GM12878 (cell line): ENCODE results near the gene ZNF165. TPM values are rescaled to one million over a fixed set of nuclear protein-coding genes. Genes with fewer than 3 reads are reported as not detected.
"Not testable (repeated sequence)": the region's sequence is repeated elsewhere in the genome, so short reads cannot be mapped to it uniquely, and the experiment has no call there.

Source experiments
- ATAC-seq: fragments of 200-7000 bp; cut with Tn5 transposase; 3 replicates; pipeline ENCODE4 v1.9.1; 2020; ENCODE audit warnings: mild to moderate bottlenecking, moderate library complexity
- Bru-seq: library from RNA; stranded (reverse); fragments of 400-500 nt; gene quantifications from one replicate; lab custom pipeline; 2021; lab: Mats Ljungman, UMichigan
- BruChase-seq, 2 experiments: library from RNA; stranded (reverse); fragments of 400-500 nt; gene quantifications; one replicate each; lab custom pipeline; 2021; lab: Mats Ljungman, UMichigan
- BruUV-seq: library from RNA; stranded (reverse); fragments of 400-500 nt; replicated peaks from 2 replicates; lab custom pipeline; 2021; lab: Mats Ljungman, UMichigan
- CTCF ChIA-PET: fragments of 300-600 bp; sonication (Branson Sonifier 250); formaldehyde crosslinking; extraction: SDS; loops from one replicate; lab custom pipeline; 2021; ENCODE audit warnings: inconsistent platforms; lab: Yijun Ruan, JAX
- POLR2A ChIA-PET: fragments of 350-600 bp; formaldehyde crosslinking; extraction: SDS; loops from one replicate; lab custom pipeline; 2021; ENCODE audit warnings: inconsistent platforms; lab: Charles Lee
- RAD21 ChIA-PET: fragments of 300-600 bp; sonication (Branson Sonifier 250); formaldehyde crosslinking; loops from one replicate; lab custom pipeline; 2023; ENCODE audit warnings: antibody characterized with exemption; ENCODE audit not compliant: unreplicated experiment; lab: Charles Lee
- SMC1A ChIA-PET: fragments of 300-600 bp; sonication (Branson Sonifier 250); formaldehyde crosslinking; loops from one replicate; lab custom pipeline; 2023; ENCODE audit not compliant: unreplicated experiment, uncharacterized antibody; lab: Charles Lee
- DNase-seq: peaks from one replicate; pipeline ENCODE4 v3.0.0-alpha.2; 2011; ENCODE audit warnings: low read depth, low spot score
- FAIRE-seq: peaks from 3 replicates; lab custom pipeline; 2011; peaks lifted over from hg19 to GRCh38; lab: Jason Lieb, UNC
- H2AFZ ChIP-seq: 2 replicates; pipeline ENCODE4 v1.6.0; 2011; ENCODE audit warnings: low read depth, low read length, control low read depth; ENCODE audit not compliant: control insufficient read depth
- H3K27ac ChIP-seq: 2 replicates; pipeline ENCODE4 v1.5.1; 2011; ENCODE audit warnings: control low read depth; ENCODE audit not compliant: control insufficient read depth, insufficient read depth
- H3K27me3 ChIP-seq, 2 experiments: replicated peaks in 1 of 2; 2 replicates each; pipeline versions ENCODE4 v1.6.0 to v1.6.1; 2011; ENCODE audit warnings: low read length in 1 of 2; ENCODE audit not compliant: control insufficient read depth in 2 of 2, insufficient read depth in 2 of 2
- H3K36me3 ChIP-seq, 2 experiments: 2 replicates each; pipeline ENCODE4 v1.5.1; 2011; ENCODE audit warnings: low read length in 1 of 2; ENCODE audit not compliant: control insufficient read depth in 2 of 2, insufficient read depth in 2 of 2
- H3K4me1 ChIP-seq: 2 replicates; pipeline ENCODE4 v1.6.1; 2011; ENCODE audit warnings: mild to moderate bottlenecking, low read length, moderate library complexity, mixed read lengths; ENCODE audit not compliant: control insufficient read depth, insufficient read depth
- H3K4me2 ChIP-seq: 2 replicates; pipeline ENCODE4 v1.6.0; 2011; ENCODE audit warnings: control low read depth; ENCODE audit not compliant: control insufficient read depth, insufficient read depth
- H3K4me3 ChIP-seq: fragments of 200-600 bp; sonication (generic); 2 replicates; pipeline ENCODE4 v1.5.1; 2016
- H3K79me2 ChIP-seq: 2 replicates; pipeline ENCODE4 v1.6.0; 2011; ENCODE audit warnings: low read length; ENCODE audit not compliant: control insufficient read depth, insufficient read depth
- H3K9ac ChIP-seq: 2 replicates; pipeline ENCODE4 v1.8.0; 2011; ENCODE audit warnings: low read length, control low read depth, mixed read lengths; ENCODE audit not compliant: control insufficient read depth, insufficient read depth
- H3K9me3 ChIP-seq: replicated peaks from 3 replicates; pipeline ENCODE4 v1.5.1; 2011; ENCODE audit warnings: mild to moderate bottlenecking, low read length; ENCODE audit not compliant: control insufficient read depth, insufficient read depth
- H4K20me1 ChIP-seq: 2 replicates; pipeline ENCODE4 v1.6.0; 2011; ENCODE audit not compliant: control insufficient read depth, insufficient read depth
- BCL11A ChIP-seq: IDR thresholded peaks from 2 replicates; pipeline ENCODE4 v1.6.1; 2011; ENCODE audit warnings: low read depth, low read length
- BCLAF1 ChIP-seq: fragments of 450-650 bp; IDR thresholded peaks from 2 replicates; pipeline ENCODE4 v1.6.1; 2017; ENCODE audit warnings: antibody characterized with exemption, mild to moderate bottlenecking, moderate library complexity
- CBX3 ChIP-seq: fragments of 200-600 bp; sonication (generic); IDR thresholded peaks from 2 replicates; pipeline ENCODE4 v1.6.1; 2016; ENCODE audit warnings: low read depth, borderline replicate concordance
- EED ChIP-seq: sonication (generic); IDR thresholded peaks from 2 replicates; pipeline ENCODE4 v1.6.1; 2016; ENCODE audit warnings: antibody characterized with exemption, low read depth
- EGR1 ChIP-seq, 2 experiments: IDR thresholded peaks; 1 replicate in 1 of 2; 2 replicates in 1 of 2; pipeline ENCODE4 v1.6.1; 2011 to 2012; ENCODE audit warnings: low read depth in 2 of 2, low read length in 2 of 2, borderline replicate concordance in 1 of 2, mild to moderate bottlenecking in 1 of 2, moderate library complexity in 1 of 2
- MTA3 ChIP-seq: IDR thresholded peaks from 2 replicates; pipeline ENCODE4 v1.6.1; 2012; ENCODE audit warnings: low read length, inconsistent platforms, borderline replicate concordance
- NR2C1 ChIP-seq: fragments of 450-650 bp; IDR thresholded peaks from 2 replicates; pipeline ENCODE4 v1.6.1; 2017; ENCODE audit warnings: antibody characterized with exemption, mild to moderate bottlenecking, moderate library complexity
- SMARCA5 ChIP-seq: fragments of 450-650 bp; IDR thresholded peaks from 2 replicates; pipeline ENCODE4 v1.6.1; 2017; ENCODE audit warnings: mild to moderate bottlenecking
- SREBF2 ChIP-seq: IDR thresholded peaks from 2 replicates; pipeline ENCODE4 v1.6.1; 2012; ENCODE audit warnings: mild to moderate bottlenecking, low read length
- SUZ12 ChIP-seq: fragments of 200-600 bp; sonication (generic); IDR thresholded peaks from one replicate; pipeline ENCODE4 v1.6.1; 2018; ENCODE audit warnings: antibody characterized with exemption, mild to moderate bottlenecking; ENCODE audit not compliant: unreplicated experiment
- WGBS: methylation state at CpG from one replicate; pipeline ENCODE4 v1.1.6; 2016; ENCODE audit warnings: low lambda C conversion rate; ENCODE audit not compliant: insufficient replicate concordance, insufficient coverage; ENCODE audit errors: missing lambda C conversion rate; 5-methylcytosine and 5-hydroxymethylcytosine counted together
- in situ Hi-C: fragments of 300-500 bp; cut with MboI; formaldehyde crosslinking; loops from 9 replicates; pipeline ENCODE4 v1.14.3; 2018; ENCODE audit warnings: mixed read lengths
- intact Hi-C: fragments of 100-400 bp; cut with micrococcal nuclease; formaldehyde crosslinking; loops from one replicate; pipeline ENCODE4 v1.14.2; 2022; ENCODE audit not compliant: unreplicated experiment
- long read RNA-seq, 2 experiments: library from polyadenylated mRNA; unstranded; transcript quantifications; one replicate each; pipeline ENCODE4 v2.0.0, GENCODE V29; 2019 to 2020
- polyA minus RNA-seq, 3 experiments: library from RNA; depleted of rRNA, polyadenylated mRNA; stranded (reverse); fragments of >200 nt; gene quantifications; 2 replicates each; pipeline ENCODE4 v1.2.3, GENCODE V29; 2011
- polyA plus RNA-seq, 11 experiments: library from polyadenylated mRNA; depleted of rRNA in 4 of 11; unstranded in 6 of 11; stranded (reverse) in 5 of 11; fragments of >200 nt; fragmentation: Nextera tagmentation in 4 of 11; fragmentation: Illumina TruSeq in 1 of 11; extraction: Ambion mirVana in 4 of 11; extraction: Trizol in 1 of 11; gene quantifications; 1 replicate in 1 of 11; 2 replicates in 10 of 11; pipeline versions ENCODE4 v1.2.1 to v1.2.3, GENCODE V29; 2011 to 2016; ENCODE audit warnings: inconsistent platforms in 2 of 11, missing spikeins in 2 of 11, low read depth in 1 of 11
- total RNA-seq, 4 experiments: library from RNA; depleted of rRNA in 3 of 4; stranded (reverse); fragments of >200 nt in 3 of 4; fragmentation: Illumina TruSeq in 1 of 4; extraction: Trizol in 1 of 4; gene quantifications; 2 replicates each; pipeline versions ENCODE4 v1.2.1 to v1.2.3, GENCODE V29; 2013 to 2021

ZNF165 gene
- 5.4 and 5.5 TPM in 2 replicates for total RNA-seq (2013; cell fraction: nucleolus; rRNA removed)
- total RNA-seq (2014; rRNA removed) (1.9 and 2.3 TPM in 2 replicates), total RNA-seq (2014; rRNA removed; fragmentation: Illumina TruSeq; extraction: Trizol) (3.2 and 3.3 TPM in 2 replicates), total RNA-seq (2021) (2.5 and 2.6 TPM in 2 replicates), polyA plus RNA-seq (2011; rRNA removed) (1.1 and 1.5 TPM in 2 replicates), polyA plus RNA-seq (2014; fragmentation: Illumina TruSeq; extraction: Trizol) (2.1 and 2.8 TPM in 2 replicates), polyA plus RNA-seq (2014; fragmentation: Nextera tagmentation; extraction: Ambion mirVana) (1 to 10 TPM; 3.6 to 4.5 TPM), polyA plus RNA-seq (2014; rRNA removed) (1.4 and 1.7 TPM in 2 replicates), polyA plus RNA-seq (2016; fragmentation: Nextera tagmentation; extraction: Ambion mirVana) (1 to 10 TPM; 4.2 to 5.0 TPM), polyA minus RNA-seq (2011; rRNA and poly(A)+ RNA removed) (1.2 and 2.4 TPM in 2 replicates), Bru-seq, nascent RNA (percentile 71 among the genes with signal in this experiment), BruChase-seq, experiment 1, labeled RNA remaining after a 6-hour chase (percentile 47 among the genes with signal in this experiment), BruChase-seq, experiment 2, labeled RNA remaining after a 2-hour chase (percentile 56 among the genes with signal in this experiment)
- polyA plus RNA-seq (2011; ENCODE audit: low read depth) = 1.5 TPM
- 0.69 and 0.72 TPM in 2 replicates for polyA plus RNA-seq (2011; cell fraction: cytosol; rRNA removed)
- polyA plus RNA-seq (2011; cell fraction: nucleus; rRNA removed) = 0.83 and 0.97 TPM in 2 replicates
- 1.7 TPM in 2 replicates for polyA plus RNA-seq (2012)
- 0.42 and 0.67 TPM in 2 replicates for polyA minus RNA-seq (2011; cell fraction: cytosol; rRNA and poly(A)+ RNA removed)
- 1.7 and 2.1 TPM in 2 replicates for polyA minus RNA-seq (2011; cell fraction: nucleus; rRNA and poly(A)+ RNA removed)
- long read RNA-seq, experiment 1, partial matches to known transcripts = 0 of 3 reads
- long read RNA-seq, experiment 1, other reads (novel, unspliced or antisense) = 3 of 3 reads
- long read RNA-seq, experiment 2, partial matches to known transcripts = 1 of 15 reads
- long read RNA-seq, experiment 2, other reads (novel, unspliced or antisense) = 14 of 15 reads

DNA sequence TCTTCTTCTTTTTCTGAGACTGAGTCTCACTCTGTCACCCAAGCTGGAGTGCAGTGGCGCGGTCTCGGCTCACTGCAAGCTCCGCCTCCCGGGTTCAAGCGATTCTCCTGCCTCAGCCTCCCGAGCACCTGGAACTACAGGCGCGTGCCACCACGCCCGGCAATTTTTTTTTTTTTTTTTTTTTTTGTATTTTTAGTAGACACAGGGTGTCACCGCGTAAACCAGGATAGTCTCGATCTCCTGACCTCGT, at the start of gene ZNF165:
Gene ZNF165 (plus strand): TSS at position 188 of the 250 bp plus-strand sequence. CDS start 4,913 bp downstream, outside the sequence.
- H3K27me3 ChIP-seq, H4K20me1 ChIP-seq, H3K79me2 ChIP-seq, DNase-seq, SMC1A ChIA-PET, H3K9me3 ChIP-seq, H3K4me1 ChIP-seq, RAD21 ChIA-PET, FAIRE-seq, H3K36me3 ChIP-seq: not testable (repeated sequence)
- in situ Hi-C loops = loop anchor here (25.0 kb wide), 1 partner anchor 1418 kb away; the partner anchor contains the start of gene ZNF322
- ATAC-seq = peak; percentile 43
- intact Hi-C loops = loop anchor here (2.0 kb wide), 3 partner anchors 24 to 178 kb away; no protein-coding TSS in a partner anchor
- Histone ChIP-seq H3K4me3 (peak within 1 kb of the TSS; percentile 79), H3K27ac (peak within 1 kb of the TSS; percentile 94), H3K9ac (peak within 1 kb of the TSS; percentile 87), H3K4me2 (peak within 1 kb of the TSS; percentile 91), H2AFZ (peak within 1 kb of the TSS; percentile 100)
- CTCF ChIA-PET = interaction anchor here (1.5 kb wide), 1 partner anchor 276 kb away, joined by 5 read pairs; no protein-coding TSS in a partner anchor
- POLR2A ChIA-PET = interaction anchor here (0.6 to 1.5 kb wide), 3 partner anchors 56 to 408 kb away, joined by 3 to 5 read pairs (median 3); no protein-coding TSS in a partner anchor
- TSS peak; percentile 73 for BruUV-seq
- WGBS = 0% methylated on average over 8 of the region's 15 CpGs

DNA sequence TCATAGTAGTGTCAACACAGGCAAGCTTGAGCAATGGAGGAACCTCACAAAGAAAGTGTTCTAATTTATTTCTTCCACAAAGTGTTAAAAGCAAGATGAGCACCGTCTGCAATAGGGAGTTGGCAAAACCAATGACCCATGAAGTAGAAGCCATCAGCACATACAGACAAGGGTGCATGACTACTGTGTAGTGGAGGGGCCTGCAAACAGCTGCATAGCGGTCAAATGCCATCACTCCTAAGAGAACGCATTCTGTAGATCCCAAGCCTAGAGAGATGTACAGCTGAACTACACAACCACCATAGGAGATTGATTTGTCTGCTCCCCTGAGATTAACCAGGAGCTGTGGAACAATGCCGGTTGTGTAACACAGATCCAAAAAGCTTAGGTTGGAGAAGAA, 26.8 kb upstream of the ZNF165 start:
- 71% methylated on average over 4 of the region's 4 CpGs for WGBS
- intact Hi-C loops (no loop called here), in situ Hi-C loops (no loop called here)
- no peaks in the 10 kb centered on the region for H3K27me3 ChIP-seq
- no peaks in the 10 kb centered on the region for H3K9me3 ChIP-seq
- H3K36me3 ChIP-seq = no peaks in the 10 kb centered on the region
- H3K9ac ChIP-seq = no peak overlapping the region
- no peak for DNase-seq
- no TSS peak for BruUV-seq
- no peaks in the 10 kb centered on the region for H3K79me2 ChIP-seq
- CTCF ChIA-PET = no interaction called here
- POLR2A ChIA-PET = no interaction called here
- H3K4me2 ChIP-seq = no peak overlapping the region
- H4K20me1 ChIP-seq = no peaks in the 10 kb centered on the region
- RAD21 ChIA-PET = no interaction called here
- ATAC-seq = no peak
- no peak for FAIRE-seq
- SMC1A ChIA-PET = no interaction called here
- no peak overlapping the region for H3K4me3 ChIP-seq
- H3K27ac ChIP-seq = no peak overlapping the region
- no peaks in the 10 kb centered on the region for H3K4me1 ChIP-seq
- H2AFZ ChIP-seq = no peak overlapping the region
- TF ChIP-seq BCLAF1 (no peak), SREBF2 (no peak), EGR1 (IDR thresholded peaks at IDR 0.05; ENCODE audit: borderline replicate concordance in 1 of 2, low read depth in 2 of 2, low read length in 2 of 2) (no peak), CBX3 (no peak), BCL11A (no peak), EED (no peak), SMARCA5 (no peak), SUZ12 (no peak), NR2C1 (no peak), MTA3 (no peak)
